GM10248 (cell line): Measurements from ENCODE around the gene MORN3.
"Not testable (repeated sequence)": the region's sequence is repeated elsewhere in the genome, so short reads cannot be mapped to it uniquely, and the experiment has no call there.

Experiments
- CTCF ChIA-PET: fragments of 300-600 bp; sonication (Branson Sonifier 250); formaldehyde crosslinking; extraction: SDS; loops from one replicate; lab custom pipeline; 2021; ENCODE audit warnings: antibody characterized with exemption; lab: Yijun Ruan, JAX
- POLR2A ChIA-PET: fragments of 350-650 bp; sonication (Branson Sonifier 250); formaldehyde crosslinking; extraction: SDS; loops from one replicate; lab custom pipeline; 2020; ENCODE audit warnings: antibody characterized with exemption; lab: Yijun Ruan, JAX
- DNase-seq: peaks from one replicate; pipeline ENCODE4 v3.0.0; 2012; ENCODE audit errors: extremely low spot score
- CTCF ChIP-seq: IDR thresholded peaks from 2 replicates; pipeline ENCODE4 v1.5.1; 2012; ENCODE audit warnings: mild to moderate bottlenecking, low read depth; ENCODE audit errors: extremely low read depth, missing control alignments, control extremely low read depth

Gene MORN3

GRCh38 chr12:121676190-121676589, 6.7 kb upstream of the MORN3 start:
- TF ChIP-seq CTCF = no peak
- POLR2A ChIA-PET = no interaction called here
- CTCF ChIA-PET = no interaction called here

GRCh38 chr12:121673013-121673511, 3.6 kb upstream of the MORN3 start:
- ChIA-PET CTCF (interaction anchor here (1.2 to 5.4 kb wide), 4 partner anchors 9 to 121 kb away, joined by 3 to 61 read pairs (median 8); no protein-coding TSS in a partner anchor), POLR2A (no interaction called here)
- TF ChIP-seq CTCF = no peak
- no peak for DNase-seq

More at GRCh38 chr12:121676190-121676589, 6.7 kb upstream of the MORN3 start:
- no peak for DNase-seq

- peak; percentile 48 for TF ChIP-seq CTCF
- DNase-seq = no peak
- POLR2A ChIA-PET = interaction anchor here (0.9 to 1.0 kb wide), 2 partner anchors 42 to 175 kb away, joined by 3 read pairs; no protein-coding TSS in a partner anchor
Observed at GRCh38 chr12:121668750-121669520, 519 bp downstream of the MORN3 start.

GRCh38 chr12:121666829-121667228, 2.6 kb downstream of the MORN3 start:
- POLR2A ChIA-PET, DNase-seq: not testable (repeated sequence)
- CTCF ChIA-PET = interaction anchor here (1.0 to 3.6 kb wide), 3 partner anchors 39 to 166 kb away, joined by 3 to 26 read pairs (median 4); partner anchors contain the start of gene ORAI1

More at GRCh38 chr12:121668750-121669520, 519 bp downstream of the MORN3 start:
- CTCF ChIA-PET = interaction anchor here (0.6 to 5.4 kb wide), 44 partner anchors 8 to 300 kb away, joined by 3 to 61 read pairs (median 4); partner anchors contain the start of gene ORAI1

- no peak for DNase-seq
- ChIA-PET POLR2A (interaction anchor here (1.1 kb wide), 1 partner anchor 10 kb away, joined by 3 read pairs; no protein-coding TSS in a partner anchor), CTCF (no interaction called here)
- no peak for TF ChIP-seq CTCF
Observed at GRCh38 chr12:121663610-121663929, 5.9 kb downstream of the MORN3 start.

- DNase-seq, POLR2A ChIA-PET: not testable (repeated sequence)
- CTCF ChIA-PET = interaction anchor here (0.7 to 3.0 kb wide), 8 partner anchors 8 to 167 kb away, joined by 3 to 18 read pairs (median 4); partner anchors contain the start of genes MORN3 and ORAI1
Observed at GRCh38 chr12:121661353-121662105, 7.9 kb downstream of the MORN3 start.

- CTCF ChIA-PET = interaction anchor here (0.9 to 2.1 kb wide), 12 partner anchors 10 to 179 kb away, joined by 3 to 11 read pairs (median 4); partner anchors contain the start of genes MORN3, ORAI1 and RHOF
- no peak for TF ChIP-seq CTCF
- DNase-seq = no peak
- POLR2A ChIA-PET = interaction anchor here (0.7 kb wide), 1 partner anchor 37 kb away, joined by 9 read pairs; no protein-coding TSS in a partner anchor
Observed at GRCh38 chr12:121657305-121658008, 12.0 kb downstream of the MORN3 start.
